T-helper 22 cell (primary cell): ENCODE measurements around the gene MFRP.

Experiments
- DNase-seq: peaks from one replicate; pipeline ENCODE4 v3.0.0-alpha.2; 2020; ENCODE audit warnings: low read depth

Gene MFRP

GRCh38 chr11:119317592-119318239 lies 28.8 kb downstream of the MFRP start:
- DNase-seq = no peak

- DNase-seq = peak; percentile 25
Measured at GRCh38 chr11:119316729-119317591, 29.5 kb downstream of the MFRP start, which contains the start of gene MCAM. TSS of gene MCAM (minus strand) at chr11:119317130. CDS start at chr11:119317101, 29 bp downstream.

DNA sequence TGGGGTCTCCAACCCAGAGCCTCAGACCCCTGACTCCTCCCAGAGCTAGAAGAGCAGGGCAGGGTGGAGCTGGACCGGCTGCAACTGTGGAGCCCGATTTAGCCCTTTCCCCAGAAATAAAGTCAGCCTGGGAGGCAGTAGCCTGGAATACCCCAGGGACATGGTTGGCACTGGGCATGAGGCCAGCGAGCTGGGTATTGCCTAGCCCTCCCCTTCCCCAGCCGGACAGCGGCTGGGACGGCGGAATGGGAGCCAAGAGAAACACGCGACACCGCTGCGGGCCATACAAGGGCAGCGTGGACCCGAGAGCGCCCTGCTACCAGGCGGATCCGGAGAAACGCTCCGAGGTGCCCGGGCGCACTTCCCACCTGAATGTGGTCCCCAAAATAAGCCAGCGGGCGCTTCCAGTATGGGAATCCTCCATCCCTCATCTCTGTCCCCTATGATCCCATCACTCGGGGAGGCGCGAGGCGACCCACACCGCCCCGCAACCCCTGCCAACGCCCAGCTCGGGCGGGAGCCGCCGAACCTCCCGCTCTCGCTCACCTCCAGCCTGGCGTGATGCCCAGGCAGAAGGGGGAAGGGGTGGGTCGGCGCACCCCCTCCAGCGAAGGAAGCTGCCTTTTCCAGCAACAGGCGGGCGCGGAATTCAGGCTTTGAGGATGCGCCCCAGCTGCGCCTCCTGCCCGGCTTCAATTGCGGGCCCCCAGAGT lies 30.3 kb downstream of the MFRP start:
- DNase-seq = no peak

DNA sequence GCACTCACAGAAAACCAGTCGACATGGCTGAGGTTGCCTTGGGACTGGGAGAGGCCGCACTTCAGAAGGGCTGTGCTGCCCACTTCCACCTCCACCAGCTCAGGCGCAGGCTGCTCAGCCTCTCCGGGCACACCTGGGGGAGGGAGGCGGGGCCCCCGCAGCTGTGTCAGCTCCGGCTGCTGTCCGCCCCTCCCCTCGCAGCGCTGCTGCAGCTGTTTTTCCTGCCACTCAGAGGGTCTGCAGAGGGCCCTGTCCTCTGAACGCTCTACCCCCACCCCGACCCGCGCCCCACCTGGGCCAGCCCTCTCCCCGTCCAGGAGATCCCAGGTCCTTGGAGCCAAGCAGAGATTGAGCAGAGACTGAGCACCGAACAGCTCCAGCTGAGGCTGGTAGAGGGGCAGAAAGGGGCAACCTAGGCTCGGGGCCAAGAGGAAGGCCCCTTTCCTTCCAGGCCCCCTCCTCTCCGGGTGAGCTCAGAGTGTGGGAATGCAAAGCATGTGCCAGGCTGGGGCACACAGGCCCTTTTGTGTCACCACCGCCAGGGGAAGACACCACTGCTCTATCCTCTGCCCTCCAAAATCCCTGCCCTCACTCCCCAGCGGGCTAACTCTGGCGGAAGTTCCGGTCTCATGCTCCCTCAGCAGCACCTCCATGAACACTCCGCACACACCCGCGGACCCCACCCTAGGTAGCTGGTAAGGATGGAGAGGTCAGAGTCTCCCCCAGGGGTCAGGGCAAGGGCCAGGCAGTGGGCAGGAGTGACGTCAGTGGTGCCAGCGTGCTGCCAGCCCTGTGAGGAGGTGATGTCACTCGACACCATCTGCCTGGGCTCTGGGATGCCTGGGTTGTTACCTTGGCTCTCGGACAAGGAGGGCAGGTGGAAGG lies 31.1 kb downstream of the MFRP start:
- no peak for DNase-seq

DNA sequence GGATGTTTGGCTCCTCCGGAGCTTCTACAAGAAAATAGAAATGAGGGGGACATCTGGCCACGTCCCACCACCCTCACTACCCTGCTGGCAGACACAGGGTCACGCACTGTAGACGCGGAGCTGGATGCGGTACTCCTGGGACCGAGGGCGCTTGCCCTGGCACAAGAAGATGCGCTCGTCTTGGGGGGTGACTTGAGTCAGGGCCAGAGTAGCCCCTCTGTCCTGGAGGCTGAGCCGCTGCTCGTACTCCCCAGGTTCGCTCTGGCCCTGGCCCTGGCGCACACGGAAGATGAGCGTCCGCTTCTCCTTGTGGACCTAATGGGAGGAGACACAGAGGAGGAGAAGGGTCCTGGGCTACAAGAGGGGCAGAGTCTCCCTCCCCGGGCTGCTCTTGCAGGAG lies 31.8 kb downstream of the MFRP start:
- no peak for DNase-seq

DNA sequence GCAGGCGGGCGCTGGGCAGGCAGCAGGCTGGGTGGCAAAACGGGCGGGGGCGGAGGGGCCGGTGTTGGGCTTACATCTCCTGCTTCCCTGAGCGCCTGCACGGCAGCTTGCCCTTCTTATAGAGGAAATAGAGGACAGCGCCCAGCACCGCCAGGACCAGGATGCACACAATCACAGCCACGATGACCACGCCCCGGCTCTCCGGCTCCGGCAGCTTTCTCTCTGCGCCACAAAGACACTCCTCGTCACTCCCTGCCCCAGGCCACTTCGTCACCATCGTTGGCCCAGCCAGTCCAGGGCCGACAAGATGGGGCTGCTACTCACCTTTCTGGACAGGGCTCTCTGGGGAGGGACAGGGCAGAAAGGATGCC lies 35.8 kb downstream of the MFRP start:
- no peak for DNase-seq

DNA sequence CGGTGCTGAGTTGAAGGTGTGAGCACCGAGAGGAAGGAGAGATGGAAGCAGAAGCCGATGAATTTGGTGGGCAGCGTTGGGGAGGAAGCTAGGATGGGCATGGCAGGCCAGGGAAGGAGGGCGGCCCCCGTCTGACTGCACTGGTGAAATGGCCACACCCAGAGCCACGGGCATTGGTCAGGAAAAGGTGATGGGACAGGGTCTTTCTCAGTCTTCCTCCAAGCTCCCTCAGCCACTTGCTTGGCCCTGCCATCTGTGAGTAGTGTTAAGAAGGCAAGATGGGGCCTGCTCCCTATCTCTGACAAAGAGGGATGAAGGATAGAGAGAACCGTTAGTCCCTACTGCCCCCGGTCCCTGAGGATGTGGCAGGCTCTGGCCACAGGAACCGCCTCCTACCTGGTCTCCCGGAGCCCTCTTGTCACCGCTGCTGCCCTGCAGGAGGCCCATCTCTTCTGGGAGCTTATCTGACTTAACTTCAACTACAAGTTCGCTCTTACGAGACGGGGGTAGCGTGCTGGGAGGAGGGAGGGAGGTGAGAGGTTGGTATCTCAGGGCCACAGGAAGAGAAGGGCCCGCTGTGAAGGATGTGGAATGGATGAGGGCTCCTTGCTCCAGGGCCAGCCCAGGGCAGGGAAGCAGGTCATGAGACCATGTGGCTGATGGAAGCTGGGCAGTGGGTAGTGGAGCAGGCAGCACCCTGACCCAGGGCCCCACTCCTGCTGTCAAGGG lies 36.4 kb downstream of the MFRP start:
- DNase-seq = no peak

GRCh38 chr11:119309411-119309810 lies 37.1 kb downstream of the MFRP start:
- no peak for DNase-seq

- no peak for DNase-seq
Measured at GRCh38 chr11:119307974-119308373, 38.5 kb downstream of the MFRP start.

DNA sequence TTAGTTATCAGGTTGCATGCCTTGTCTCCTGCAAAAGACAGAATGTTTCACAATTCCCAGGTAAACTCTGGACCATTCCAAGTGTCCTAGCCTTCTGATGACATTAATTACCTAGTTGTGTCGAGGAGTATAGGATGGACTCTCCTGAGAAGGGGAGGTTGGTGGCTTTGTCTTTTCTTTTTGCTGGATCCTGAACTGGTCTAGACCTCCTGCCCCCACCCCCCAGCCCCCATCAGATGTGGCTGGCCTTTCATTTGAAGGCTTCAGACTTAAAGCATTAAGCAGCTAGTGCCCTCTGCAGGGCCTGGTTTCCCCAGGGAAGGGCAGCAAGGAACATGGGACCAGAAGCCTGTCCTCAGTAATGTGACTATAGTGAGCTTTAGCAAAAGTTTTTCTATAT lies 39.3 kb downstream of the MFRP start:
- DNase-seq = no peak

- no peak for DNase-seq
Measured at GRCh38 chr11:119306373-119306890, 40.1 kb downstream of the MFRP start.

DNA sequence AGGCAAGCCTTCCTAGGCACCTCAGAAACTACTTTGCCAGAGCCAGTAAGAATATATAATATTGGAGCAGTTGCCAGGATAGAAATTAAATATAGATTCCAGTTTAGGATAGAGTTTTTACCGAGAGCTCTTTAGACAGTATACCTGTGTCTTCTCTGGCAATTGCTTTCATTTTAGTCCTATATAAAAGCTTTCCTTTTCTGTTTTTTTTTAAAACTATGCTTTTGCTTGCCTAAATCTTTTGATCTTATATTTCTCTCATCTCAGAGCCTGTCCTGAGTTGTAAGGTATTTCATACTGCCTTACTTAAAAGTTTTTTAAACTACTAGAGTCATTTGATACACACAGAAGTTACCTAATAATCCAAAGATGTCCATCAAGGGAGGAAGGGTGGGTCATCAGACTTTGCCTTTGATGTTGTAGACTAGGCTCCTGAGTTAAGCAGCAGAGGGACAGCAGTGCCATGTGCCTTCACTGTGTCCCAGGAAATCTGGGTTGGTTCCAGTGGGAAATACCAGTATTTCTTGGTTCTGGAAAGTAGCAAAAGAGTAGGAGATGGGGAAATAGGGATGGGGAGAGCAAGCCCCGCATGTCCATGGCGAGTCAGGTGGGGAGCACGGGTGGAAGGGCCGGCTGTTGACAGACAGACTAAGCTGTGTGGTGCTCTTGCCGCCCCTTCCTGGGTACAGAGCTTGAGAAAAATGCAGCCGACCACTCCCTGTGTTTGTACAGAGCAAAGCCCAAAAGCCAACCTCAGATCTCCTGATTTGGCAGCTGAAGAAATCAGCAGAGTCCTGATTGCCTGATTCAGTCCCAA lies 40.7 kb downstream of the MFRP start:
- DNase-seq = no peak

DNA sequence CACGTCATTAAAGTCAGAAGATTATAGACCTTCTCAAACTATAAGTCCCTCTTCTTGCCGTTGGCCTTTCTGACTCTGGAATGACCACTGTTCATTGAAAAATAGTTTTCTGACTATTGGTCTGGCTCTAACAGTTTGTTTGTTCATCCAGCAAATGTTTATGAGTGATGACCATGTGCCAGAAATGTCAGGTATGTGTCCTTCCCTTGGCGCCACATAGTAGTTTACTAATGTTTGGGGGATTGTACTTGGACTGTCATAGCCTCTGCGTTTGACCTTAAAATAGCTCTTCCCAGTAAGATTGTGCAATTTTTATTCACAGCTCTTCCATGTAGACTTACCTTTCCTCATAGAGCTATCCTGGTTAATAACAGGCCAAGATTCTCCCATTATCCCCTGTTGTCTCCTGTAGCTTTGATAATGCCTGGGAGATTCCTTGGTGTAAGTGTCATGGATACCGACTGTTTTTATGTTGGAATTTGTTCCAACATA lies 43.2 kb downstream of the MFRP start:
- no peak for DNase-seq

- DNase-seq = no peak
Measured at GRCh38 chr11:119300198-119300964, 46.1 kb downstream of the MFRP start.

- DNase-seq = no peak
Measured at GRCh38 chr11:119299416-119299815, 47.1 kb downstream of the MFRP start.

GRCh38 chr11:119298726-119299125 lies 47.8 kb downstream of the MFRP start:
- DNase-seq = no peak

- no peak for DNase-seq
Measured at GRCh38 chr11:119297938-119298337, 48.6 kb downstream of the MFRP start.

DNA sequence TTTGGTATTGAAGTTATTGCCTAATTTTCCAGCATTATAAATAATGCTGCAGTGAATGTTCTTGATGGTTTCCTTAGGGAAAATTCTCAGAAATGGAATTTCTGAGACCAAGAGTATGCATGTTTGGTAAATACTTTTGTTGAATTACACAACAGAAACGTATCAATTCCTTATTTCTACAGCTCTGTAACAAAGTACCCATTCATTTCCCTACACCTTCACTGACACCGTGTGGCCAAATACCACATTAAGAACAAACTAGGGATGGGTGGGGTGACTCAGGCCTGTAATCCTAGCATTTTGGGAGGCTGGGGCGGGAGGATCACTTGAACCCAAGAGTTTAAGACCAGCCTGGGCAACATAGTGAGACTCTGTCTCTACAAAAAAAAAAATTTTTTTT lies 51.3 kb downstream of the MFRP start:
- no peak for DNase-seq

DNA sequence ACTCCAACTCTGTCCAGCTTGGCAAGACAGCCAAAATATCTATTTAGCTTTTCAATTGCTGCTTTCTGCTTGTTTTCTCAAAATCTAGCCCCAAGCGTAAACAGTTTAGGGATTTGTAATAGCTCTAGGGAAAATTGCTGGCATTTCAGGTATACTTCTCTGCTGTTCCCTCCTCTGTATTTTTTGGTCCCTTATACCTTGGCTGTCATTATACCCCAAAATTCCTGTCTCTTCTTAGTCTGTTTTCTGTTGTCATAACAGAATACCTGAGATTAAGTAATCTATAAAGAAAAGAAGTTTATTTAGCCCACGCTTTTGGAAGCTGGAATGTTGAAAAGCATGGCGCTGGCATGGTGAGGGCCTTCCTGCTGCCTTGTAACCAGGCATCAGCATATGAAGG lies 53.0 kb downstream of the MFRP start:
- DNase-seq = no peak
